SK-N-SH (cell line): ENCODE data around the gene ARHGEF4. TPM values are rescaled to one million over a fixed set of nuclear protein-coding genes. Genes with fewer than 3 reads are reported as not detected.

Experiments used
- CTCF ChIA-PET: fragments of 300-600, 350-600 bp; formaldehyde crosslinking; extraction: SDS; loops from one replicate; lab custom pipeline; 2021; lab: Yijun Ruan, JAX
- POLR2A ChIA-PET: fragments of 350-600 bp; sonication (Branson Sonifier 250); formaldehyde crosslinking; extraction: SDS; loops from one replicate; lab custom pipeline; 2020; ENCODE audit warnings: antibody characterized with exemption, inconsistent platforms; lab: Yijun Ruan, JAX
- DNase-seq: peaks from one replicate; pipeline ENCODE4 v3.0.0; 2012
- H2AFZ ChIP-seq: fragments of 200-600 bp; sonication (generic); 2 replicates; pipeline ENCODE4 v1.8.1; 2016; ENCODE audit warnings: antibody characterized with exemption, mild to moderate bottlenecking, low read depth
- H3F3A ChIP-seq: fragments of 200-600 bp; sonication (generic); replicated peaks from 2 replicates; pipeline ENCODE3; 2016; ENCODE audit warnings: antibody characterized with exemption, mild to moderate bottlenecking; ENCODE audit not compliant: insufficient read depth
- H3K27ac ChIP-seq, 2 experiments: fragments of 200-500 bp in 1 of 2; fragments of 200-600 bp in 1 of 2; sonication (Bioruptor generic) in 1 of 2; sonication (generic), shearing (Covaris generic) in 1 of 2; 2 replicates each; pipeline versions ENCODE4 v1.5.1 to v1.6.1; 2014 to 2016; ENCODE audit warnings: low read depth in 2 of 2, inconsistent platforms in 1 of 2, low read length in 1 of 2, mild to moderate bottlenecking in 1 of 2, mixed read lengths in 1 of 2
- H3K27me3 ChIP-seq: fragments of 200-600 bp; sonication (generic), shearing (Covaris generic); 2 replicates; pipeline ENCODE4 v1.6.1; 2016; ENCODE audit warnings: mixed run types; ENCODE audit not compliant: insufficient read depth
- H3K36me3 ChIP-seq, 2 experiments: fragments of 200-500 bp in 1 of 2; fragments of 200-600 bp in 1 of 2; sonication (Bioruptor generic) in 1 of 2; sonication (generic) in 1 of 2; replicated peaks in 1 of 2; 2 replicates each; pipeline versions ENCODE3 to v1.5.1; 2014 to 2016; ENCODE audit warnings: low read length in 1 of 2, mild to moderate bottlenecking in 1 of 2; ENCODE audit not compliant: insufficient read depth in 2 of 2, control insufficient read depth in 1 of 2
- H3K4me1 ChIP-seq, 2 experiments: fragments of 200-500 bp in 1 of 2; fragments of 200-600 bp in 1 of 2; sonication (Bioruptor generic) in 1 of 2; sonication (generic), shearing (Covaris generic) in 1 of 2; 2 replicates each; pipeline versions ENCODE4 v1.5.1 to v1.6.1; 2014 to 2016; ENCODE audit warnings: low read depth in 1 of 2, low read length in 1 of 2, mixed run types in 1 of 2; ENCODE audit not compliant: insufficient read depth in 2 of 2, control insufficient read depth in 1 of 2
- H3K4me2 ChIP-seq: fragments of 200-600 bp; sonication (generic), shearing (Covaris generic); 2 replicates; pipeline ENCODE4 v1.6.1; 2017; ENCODE audit warnings: mixed run types
- H3K4me3 ChIP-seq, 2 experiments: fragments of 200-500 bp in 1 of 2; fragments of 200-600 bp in 1 of 2; sonication (Bioruptor generic) in 1 of 2; sonication (generic), shearing (Covaris generic) in 1 of 2; 2 replicates each; pipeline versions ENCODE4 v1.5.1 to v1.8.1; 2014 to 2016; ENCODE audit warnings: low read depth in 2 of 2, inconsistent platforms in 1 of 2, low read length in 1 of 2, mild to moderate bottlenecking in 1 of 2, mixed read lengths in 1 of 2, moderate library complexity in 1 of 2
- H3K79me2 ChIP-seq: fragments of 200-600 bp; sonication (generic); 2 replicates; pipeline ENCODE4 v1.8.1; 2017; ENCODE audit warnings: mild to moderate bottlenecking; ENCODE audit not compliant: insufficient read depth
- H3K9ac ChIP-seq: fragments of 200-600 bp; sonication (generic); 2 replicates; pipeline ENCODE4 v1.6.1; 2017; ENCODE audit warnings: mixed run types
- H3K9me2 ChIP-seq: fragments of 200-600 bp; sonication (generic); 2 replicates; pipeline ENCODE4 v1.6.1; 2017; ENCODE audit warnings: mixed run types
- H3K9me3 ChIP-seq: fragments of 200-600 bp; sonication (generic); 2 replicates; pipeline ENCODE4 v1.6.1; 2017; ENCODE audit warnings: mixed run types, mild to moderate bottlenecking, moderate library complexity
- H4K20me1 ChIP-seq: fragments of 200-600 bp; sonication (generic); 2 replicates; pipeline ENCODE4 v1.6.1; 2017; ENCODE audit warnings: mild to moderate bottlenecking, mixed run types; ENCODE audit not compliant: insufficient read depth
- CTCF ChIP-seq: fragments of 200-600 bp; sonication (generic); IDR thresholded peaks from 2 replicates; pipeline ENCODE4 v1.6.1; 2017; ENCODE audit warnings: antibody characterized with exemption, mild to moderate bottlenecking, moderate library complexity
- ELF1 ChIP-seq: IDR thresholded peaks from 2 replicates; pipeline ENCODE4 v1.4.0; 2012
- EP300 ChIP-seq, 2 experiments: IDR thresholded peaks; 2 replicates each; pipeline versions ENCODE4 v1.4.0 to v1.6.1; 2012; ENCODE audit warnings: borderline replicate concordance in 1 of 2, low read depth in 1 of 2, low read length in 1 of 2
- FOSL2 ChIP-seq: IDR thresholded peaks from 2 replicates; pipeline ENCODE4 v1.4.0; 2012; ENCODE audit warnings: low read depth, mild to moderate bottlenecking, moderate library complexity, borderline replicate concordance
- FOXJ3 ChIP-seq: sonication (generic); formaldehyde crosslinking; IDR thresholded peaks from 2 replicates; pipeline ENCODE4 v1.5.1; 2020; ENCODE audit warnings: mild to moderate bottlenecking, missing genetic modification reagents
- GATA2 ChIP-seq: sonication (generic); formaldehyde crosslinking; IDR thresholded peaks from 2 replicates; pipeline ENCODE4 v1.5.0; 2020; ENCODE audit warnings: mild to moderate bottlenecking, missing genetic modification reagents
- JUND ChIP-seq: IDR thresholded peaks from 2 replicates; pipeline ENCODE4 v1.4.0; 2012
- MEF2A ChIP-seq: IDR thresholded peaks from 2 replicates; pipeline ENCODE4 v1.4.0; 2012; ENCODE audit warnings: low read depth, borderline replicate concordance
- MXI1 ChIP-seq: IDR thresholded peaks from 2 replicates; pipeline ENCODE4 v1.6.1; 2012; ENCODE audit warnings: mild to moderate bottlenecking, low read depth, low read length, improper control_type of control experiment
- NFIC ChIP-seq: IDR thresholded peaks from 2 replicates; pipeline ENCODE4 v1.4.0; 2012; ENCODE audit warnings: borderline replicate concordance
- POLR2AphosphoS5 ChIP-seq: IDR thresholded peaks from 2 replicates; pipeline ENCODE4 v1.6.1; 2012; ENCODE audit warnings: low read depth, low read length
- RXRA ChIP-seq: IDR thresholded peaks from 2 replicates; pipeline ENCODE4 v1.4.0; 2012; ENCODE audit warnings: low read depth, mild to moderate bottlenecking, borderline replicate concordance
- TEAD4 ChIP-seq: IDR thresholded peaks from 2 replicates; pipeline ENCODE4 v1.4.0; 2012; ENCODE audit warnings: mild to moderate bottlenecking, borderline replicate concordance; ENCODE audit not compliant: insufficient read depth
- USF1 ChIP-seq: IDR thresholded peaks from 2 replicates; pipeline ENCODE4 v1.4.0; 2012; ENCODE audit warnings: low read depth, borderline replicate concordance
- YY1 ChIP-seq: IDR thresholded peaks from 2 replicates; pipeline ENCODE4 v1.4.0; 2012; ENCODE audit warnings: low read depth, mild to moderate bottlenecking
- ZBTB33 ChIP-seq: IDR thresholded peaks from 2 replicates; pipeline ENCODE4 v1.4.0; 2012; ENCODE audit warnings: low read depth, borderline replicate concordance
- WGBS: methylation state at CpG from one replicate; pipeline ENCODE4 v1.1.6; 2017; ENCODE audit warnings: low lambda C conversion rate; 5-methylcytosine and 5-hydroxymethylcytosine counted together
- polyA plus RNA-seq, 3 experiments: library from polyadenylated mRNA; depleted of rRNA; stranded (reverse); fragments of >200 nt; gene quantifications; 2 replicates each; pipeline ENCODE4 v1.2.3, GENCODE V29; 2012

The ARHGEF4 gene
- polyA plus RNA-seq, 1 of the 3 experiments (the other 2 are of a cell fraction) = 2.3 TPM

GRCh38 chr2:131050896-131051295 is 214.2 kb downstream of the ARHGEF4 start:
- no peak overlapping the region for H2AFZ ChIP-seq
- H3K9me2 ChIP-seq = no peaks in the 10 kb centered on the region
- no peaks in the 10 kb centered on the region for H3K9me3 ChIP-seq
- H3K4me2 ChIP-seq = no peak overlapping the region
- no peak overlapping the region for H3K4me3 ChIP-seq
- no peaks in the 10 kb centered on the region for H3F3A ChIP-seq
- H3K79me2 ChIP-seq = peaks cover 56% of the 10 kb centered on the region
- H3K9ac ChIP-seq = no peak overlapping the region
- no peak for DNase-seq
- WGBS = 99% methylated on average over 8 of the region's 8 CpGs
- peaks cover 61 to 84% of the 10 kb centered on the region in 2 experiments for H3K36me3 ChIP-seq
- H3K27ac ChIP-seq = no peak overlapping the region
- no peaks in the 10 kb centered on the region for H3K27me3 ChIP-seq
- peaks cover 0 to 34% of the 10 kb centered on the region in 2 experiments; a peak in 1 of 4 replicates for H3K4me1 ChIP-seq
- ChIA-PET POLR2A (no interaction called here), CTCF (no interaction called here)
- TF ChIP-seq FOSL2 (no peak), FOXJ3 (CRISPR knock-in tag) (no peak), ELF1 (no peak), USF1 (no peak), NFIC (no peak), POLR2AphosphoS5 (no peak), TEAD4 (no peak), RXRA (no peak), JUND (no peak), ZBTB33 (no peak), GATA2 (CRISPR knock-in tag) (no peak), CTCF (no peak), YY1 (no peak), MEF2A (no peak), MXI1 (no peak), EP300 (IDR thresholded peaks at IDR 0.05; ENCODE audit: borderline replicate concordance in 1 of 2, low read depth in 1 of 2, low read length in 1 of 2) (no peak)
- peaks cover 67% of the 10 kb centered on the region for H4K20me1 ChIP-seq
